Mesenchymal stem cell (in vitro differentiated cells and primary cell): ENCODE measurements around the gene ARHGAP15.

ENCODE experiments used
- DNase-seq: peaks from one replicate; pipeline ENCODE4 v3.0.0-alpha.2; 2013
- H2AFZ ChIP-seq: one replicate; pipeline ENCODE4 v1.6.1; 2013; ENCODE audit warnings: low read depth, mild to moderate bottlenecking, control low read depth, inconsistent platforms, low read length, moderate library complexity
- H2AK5ac ChIP-seq: 2 replicates; pipeline ENCODE4 v1.6.1; 2013; ENCODE audit warnings: low read length, moderate library complexity, mild to moderate bottlenecking, inconsistent platforms; ENCODE audit not compliant: severe bottlenecking
- H2BK120ac ChIP-seq: one replicate; pipeline ENCODE4 v1.6.1; 2013; ENCODE audit warnings: low read depth, mild to moderate bottlenecking, inconsistent platforms, low read length, moderate library complexity
- H2BK12ac ChIP-seq, 2 experiments: one replicate each; pipeline ENCODE4 v1.6.1; 2013; ENCODE audit warnings: inconsistent platforms in 2 of 2, low read length in 2 of 2, mild to moderate bottlenecking in 2 of 2, moderate library complexity in 2 of 2, control low read depth in 1 of 2
- H2BK15ac ChIP-seq: one replicate; pipeline ENCODE4 v1.6.1; 2013; ENCODE audit warnings: mild to moderate bottlenecking, low read depth, inconsistent platforms; ENCODE audit not compliant: poor library complexity, severe bottlenecking
- H2BK5ac ChIP-seq: 2 replicates; pipeline ENCODE4 v1.6.1; 2013; ENCODE audit warnings: low read depth, mild to moderate bottlenecking, low read length, control low read depth, inconsistent platforms; ENCODE audit not compliant: poor library complexity, severe bottlenecking
- H3K14ac ChIP-seq, 2 experiments: one replicate each; pipeline ENCODE4 v1.6.1; 2013; ENCODE audit warnings: inconsistent platforms in 2 of 2, low read length in 2 of 2, control low read depth in 1 of 2, mild to moderate bottlenecking in 1 of 2, moderate library complexity in 1 of 2
- H3K18ac ChIP-seq, 2 experiments: one replicate each; pipeline ENCODE4 v1.6.1; 2013; ENCODE audit warnings: inconsistent platforms in 2 of 2, low read length in 2 of 2, control low read depth in 1 of 2, low read depth in 1 of 2, mild to moderate bottlenecking in 1 of 2
- H3K23ac ChIP-seq, 2 experiments: one replicate each; pipeline ENCODE4 v1.6.1; 2013; ENCODE audit warnings: inconsistent platforms in 2 of 2, low read length in 2 of 2, mild to moderate bottlenecking in 2 of 2, moderate library complexity in 2 of 2, control low read depth in 1 of 2
- H3K27ac ChIP-seq: 2 replicates; pipeline ENCODE4 v1.5.1; 2013; ENCODE audit warnings: mild to moderate bottlenecking, moderate library complexity, low read length, control low read depth, inconsistent platforms; ENCODE audit not compliant: poor library complexity, severe bottlenecking
- H3K27me3 ChIP-seq, 2 experiments: 2 replicates each; pipeline versions ENCODE4 v1.6.1 to v1.7.0; 2013; ENCODE audit warnings: low read length in 2 of 2, mild to moderate bottlenecking in 2 of 2, moderate library complexity in 2 of 2, control low read depth in 1 of 2, inconsistent platforms in 1 of 2; ENCODE audit not compliant: control insufficient read depth in 1 of 2, insufficient read depth in 1 of 2
- H3K36me3 ChIP-seq, 2 experiments: 2 replicates each; pipeline versions ENCODE4 v1.6.1 to v1.7.0; 2013; ENCODE audit warnings: low read length in 2 of 2, control low read depth in 1 of 2, inconsistent platforms in 1 of 2, low read depth in 1 of 2, mild to moderate bottlenecking in 1 of 2; ENCODE audit not compliant: insufficient read depth in 2 of 2, control insufficient read depth in 1 of 2
- H3K4ac ChIP-seq, 2 experiments: one replicate each; pipeline ENCODE4 v1.6.1; 2013; ENCODE audit warnings: inconsistent platforms in 2 of 2, low read length in 2 of 2, mild to moderate bottlenecking in 2 of 2, moderate library complexity in 2 of 2, control low read depth in 1 of 2, low read depth in 1 of 2
- H3K4me1 ChIP-seq: 2 replicates; pipeline ENCODE4 v1.6.1; 2013; ENCODE audit warnings: low read depth, low read length, control low read depth; ENCODE audit not compliant: control insufficient read depth, insufficient read depth
- H3K4me2 ChIP-seq: 2 replicates; pipeline ENCODE4 v1.6.1; 2013; ENCODE audit warnings: low read length, mild to moderate bottlenecking, inconsistent platforms; ENCODE audit not compliant: poor library complexity, severe bottlenecking
- H3K4me3 ChIP-seq, 2 experiments: 2 replicates each; pipeline versions ENCODE4 v1.5.1 to v1.7.0; 2013; ENCODE audit warnings: low read length in 2 of 2, mild to moderate bottlenecking in 2 of 2, control low read depth in 1 of 2, low read depth in 1 of 2; ENCODE audit not compliant: insufficient read depth in 1 of 2
- H3K79me1 ChIP-seq: replicated peaks from 2 replicates; pipeline ENCODE4 v1.6.1; 2013; ENCODE audit warnings: mild to moderate bottlenecking, control low read depth, low read length, inconsistent platforms; ENCODE audit not compliant: poor library complexity, severe bottlenecking
- H3K9ac ChIP-seq: 2 replicates; pipeline ENCODE4 v1.7.0; 2013; ENCODE audit warnings: mild to moderate bottlenecking, low read length, moderate library complexity
- H3K9me3 ChIP-seq: 2 replicates; pipeline ENCODE4 v1.7.0; 2013; ENCODE audit warnings: mild to moderate bottlenecking, low read length; ENCODE audit not compliant: control insufficient read depth
- H4K8ac ChIP-seq: one replicate; pipeline ENCODE4 v1.6.1; 2013; ENCODE audit warnings: inconsistent platforms, mild to moderate bottlenecking, low read length, moderate library complexity
- H4K91ac ChIP-seq: one replicate; pipeline ENCODE4 v1.6.1; 2013; ENCODE audit warnings: mild to moderate bottlenecking, low read length, inconsistent platforms
- WGBS: methylation state at CpG from one replicate; pipeline ENCODE4 v1.1.7; 2013; ENCODE audit warnings: mixed read lengths; 5-methylcytosine and 5-hydroxymethylcytosine counted together

ARHGAP15 gene

DNA sequence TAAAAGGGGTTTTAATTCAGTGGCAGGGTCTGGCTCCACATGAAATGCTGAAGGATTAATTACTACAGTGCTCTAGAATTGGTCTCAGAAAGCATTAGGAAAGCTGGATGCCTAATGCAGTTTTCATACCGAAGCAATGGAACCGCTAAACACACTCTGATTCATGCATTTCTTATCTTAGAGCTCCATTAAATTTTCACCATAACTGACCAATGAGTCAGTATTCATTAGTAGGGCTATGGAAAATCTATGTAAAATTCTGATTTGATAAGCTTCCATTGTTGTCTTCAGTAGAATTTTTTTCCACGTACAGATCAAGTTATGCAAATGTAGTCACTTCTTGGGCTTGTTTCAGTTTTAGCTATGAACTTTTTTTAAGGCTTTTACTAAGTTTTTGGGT lies 359.9 kb downstream of the ARHGAP15 start:
- Histone ChIP-seq H3K4me1 (no peaks in the 10 kb centered on the region), H3K18ac (no peak overlapping the region), H3K14ac (no peak overlapping the region), H2BK5ac (no peak overlapping the region), H3K4ac (no peak overlapping the region), H3K9ac (no peak overlapping the region), H3K36me3 (no peaks in the 10 kb centered on the region), H3K4me2 (no peak overlapping the region), H2BK12ac (no peak overlapping the region), H2AK5ac (no peak overlapping the region), H3K4me3 (peak overlapping the region in 1 of 2 experiments; percentile 42), H2BK15ac (no peak overlapping the region), H3K79me1 (no peaks in the 10 kb centered on the region), H2AFZ (no peak overlapping the region), H3K27me3 (no peaks in the 10 kb centered on the region), H3K27ac (no peak overlapping the region), H3K23ac (no peak overlapping the region), H2BK120ac (no peak overlapping the region), H3K9me3 (no peaks in the 10 kb centered on the region), H4K91ac (no peak overlapping the region), H4K8ac (no peak overlapping the region)
- 40% methylated on average over 1 of the region's 3 CpGs for WGBS
- peak; percentile 68 for DNase-seq

DNA sequence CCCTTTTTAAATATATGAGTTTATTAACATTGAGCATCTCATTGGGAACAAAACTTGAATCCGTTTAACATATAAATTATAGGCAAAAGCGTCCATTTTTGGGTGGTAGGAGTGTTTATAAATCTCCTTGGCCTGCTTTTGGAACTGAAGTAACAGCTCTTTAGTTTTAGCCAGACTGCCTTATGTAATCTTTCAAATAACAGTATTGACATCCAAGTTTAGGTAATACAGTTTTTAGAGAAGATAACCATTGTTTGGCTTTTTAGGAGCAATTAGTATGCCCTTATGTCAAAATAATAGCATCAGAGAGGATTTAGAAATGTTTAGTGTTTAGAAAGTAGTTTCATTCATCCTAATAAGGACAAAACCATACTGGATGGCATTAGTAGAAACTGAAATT lies 361.9 kb downstream of the ARHGAP15 start:
- H3K4me1 ChIP-seq = no peaks in the 10 kb centered on the region
- H2AFZ ChIP-seq = no peak overlapping the region
- no peak overlapping the region for H3K23ac ChIP-seq
- H3K4me2 ChIP-seq = no peak overlapping the region
- no peak overlapping the region for H2BK120ac ChIP-seq
- H2BK5ac ChIP-seq = no peak overlapping the region
- no peaks in the 10 kb centered on the region for H3K9me3 ChIP-seq
- no peak overlapping the region for H4K91ac ChIP-seq
- H3K79me1 ChIP-seq = no peaks in the 10 kb centered on the region
- H3K36me3 ChIP-seq = no peaks in the 10 kb centered on the region
- H2AK5ac ChIP-seq = no peak overlapping the region
- no peak overlapping the region for H3K4me3 ChIP-seq
- no peak overlapping the region for H3K27ac ChIP-seq
- no peak overlapping the region for H3K4ac ChIP-seq
- H3K9ac ChIP-seq = no peak overlapping the region
- H3K27me3 ChIP-seq = no peaks in the 10 kb centered on the region
- no peak overlapping the region for H3K18ac ChIP-seq
- no peak overlapping the region for H2BK15ac ChIP-seq
- no peak overlapping the region for H2BK12ac ChIP-seq
- WGBS = 100% methylated on average over 2 of the region's 2 CpGs
- DNase-seq = no peak
- H3K14ac ChIP-seq = no peak overlapping the region
- H4K8ac ChIP-seq = no peak overlapping the region

DNA sequence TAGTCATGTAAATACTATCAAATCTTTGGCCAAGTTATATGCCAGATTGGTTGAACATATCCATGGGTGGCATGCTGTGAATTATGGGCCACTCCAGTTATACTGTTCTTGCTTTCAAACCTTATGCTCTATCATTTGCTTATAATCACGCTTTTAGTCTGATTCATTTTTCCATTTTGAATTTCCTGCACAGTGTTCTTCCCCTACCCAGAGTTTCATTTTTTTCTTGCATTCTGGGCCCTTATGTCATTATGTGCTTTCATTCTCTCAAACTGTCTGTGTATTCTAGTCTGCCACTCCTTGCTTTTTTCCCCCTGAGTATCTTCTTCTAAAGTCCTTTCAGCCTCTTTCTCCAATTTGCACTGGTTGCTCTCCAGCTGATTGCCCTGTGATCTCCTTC lies 364.1 kb downstream of the ARHGAP15 start:
- H3K4me2 ChIP-seq = no peak overlapping the region
- H3K4me3 ChIP-seq = no peak overlapping the region
- H3K18ac ChIP-seq = no peak overlapping the region
- H3K4ac ChIP-seq = no peak overlapping the region
- H3K4me1 ChIP-seq = no peaks in the 10 kb centered on the region
- H2BK5ac ChIP-seq = no peak overlapping the region
- H3K23ac ChIP-seq = no peak overlapping the region
- no peak overlapping the region for H2AFZ ChIP-seq
- H2AK5ac ChIP-seq = no peak overlapping the region
- H2BK12ac ChIP-seq = no peak overlapping the region
- no peak for DNase-seq
- H3K27ac ChIP-seq = no peak overlapping the region
- H2BK15ac ChIP-seq = no peak overlapping the region
- H2BK120ac ChIP-seq = no peak overlapping the region
- 95% methylated on average over 1 of the region's 1 CpG for WGBS
- no peaks in the 10 kb centered on the region for H3K79me1 ChIP-seq
- no peaks in the 10 kb centered on the region for H3K9me3 ChIP-seq
- H3K14ac ChIP-seq = no peak overlapping the region
- no peaks in the 10 kb centered on the region for H3K36me3 ChIP-seq
- no peak overlapping the region for H4K91ac ChIP-seq
- H3K27me3 ChIP-seq = no peaks in the 10 kb centered on the region
- no peak overlapping the region for H3K9ac ChIP-seq
- no peak overlapping the region for H4K8ac ChIP-seq

DNA sequence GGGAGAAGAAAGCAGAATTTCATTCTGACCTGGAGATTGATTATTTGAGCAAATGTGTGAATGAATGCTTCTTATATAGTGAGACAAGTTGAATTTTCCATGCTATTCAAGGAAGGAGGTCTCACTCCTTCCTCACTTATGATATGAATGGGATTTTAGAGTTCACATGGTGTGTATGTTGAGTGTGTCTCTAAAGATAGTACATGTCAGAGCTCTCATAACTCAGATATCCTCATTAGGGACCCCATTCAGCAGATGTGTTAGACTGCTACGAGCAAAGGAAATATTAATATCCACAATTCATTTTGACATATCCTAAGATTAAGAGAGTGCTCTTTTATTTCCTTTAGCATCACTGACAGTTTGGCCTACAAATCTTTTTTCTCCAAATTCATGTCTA lies 368.5 kb downstream of the ARHGAP15 start:
- no peak for DNase-seq
- H3K36me3 ChIP-seq = no peaks in the 10 kb centered on the region
- H3K4me1 ChIP-seq = no peaks in the 10 kb centered on the region
- no peak overlapping the region for H3K18ac ChIP-seq
- no peak overlapping the region for H3K4ac ChIP-seq
- no peaks in the 10 kb centered on the region for H3K27me3 ChIP-seq
- no peak overlapping the region for H3K4me2 ChIP-seq
- no peak overlapping the region for H4K91ac ChIP-seq
- no peak overlapping the region for H2BK15ac ChIP-seq
- no peaks in the 10 kb centered on the region for H3K79me1 ChIP-seq
- no peak overlapping the region for H3K27ac ChIP-seq
- no peak overlapping the region for H2AK5ac ChIP-seq
- no peak overlapping the region for H2AFZ ChIP-seq
- WGBS = 89% methylated on average over 1 of the region's 1 CpG
- H3K4me3 ChIP-seq = no peak overlapping the region
- H3K9ac ChIP-seq = no peak overlapping the region
- no peaks in the 10 kb centered on the region for H3K9me3 ChIP-seq
- H2BK120ac ChIP-seq = no peak overlapping the region
- H3K23ac ChIP-seq = no peak overlapping the region
- no peak overlapping the region for H4K8ac ChIP-seq
- H2BK12ac ChIP-seq = no peak overlapping the region
- no peak overlapping the region for H2BK5ac ChIP-seq
- H3K14ac ChIP-seq = no peak overlapping the region
